NCI-H146 (cell line): Measurements from ENCODE around the gene CRYBG1.

Experiments
- DNase-seq: peaks from one replicate; lab custom pipeline; 2025; lab: John Stamatoyannopoulos, UW

CRYBG1 gene

GRCh38 chr6:106525107-106525881 is 164.8 kb downstream of the CRYBG1 start:
- no peak for DNase-seq

- DNase-seq: no peak
Measured at GRCh38 chr6:106525882-106526275, 165.4 kb downstream of the CRYBG1 start.

- DNase-seq: no peak
Measured at GRCh38 chr6:106527117-106527516, 166.6 kb downstream of the CRYBG1 start.

- no peak for DNase-seq
Measured at GRCh38 chr6:106527979-106528378, 167.5 kb downstream of the CRYBG1 start.

GRCh38 chr6:106528521-106528920 is 168.0 kb downstream of the CRYBG1 start:
- DNase-seq: no peak

- no peak for DNase-seq
Measured at GRCh38 chr6:106529438-106529837, 168.9 kb downstream of the CRYBG1 start.

- no peak for DNase-seq
Measured at GRCh38 chr6:106530026-106530425, 169.5 kb downstream of the CRYBG1 start.

GRCh38 chr6:106530502-106530901 is 170.0 kb downstream of the CRYBG1 start:
- no peak for DNase-seq

GRCh38 chr6:106533054-106533453 is 172.5 kb downstream of the CRYBG1 start:
- DNase-seq: no peak

GRCh38 chr6:106534004-106534403 is 173.5 kb downstream of the CRYBG1 start:
- no peak for DNase-seq

- DNase-seq: no peak
Measured at GRCh38 chr6:106534564-106534982, 174.1 kb downstream of the CRYBG1 start.

GRCh38 chr6:106535012-106535411 is 174.5 kb downstream of the CRYBG1 start:
- DNase-seq: no peak

GRCh38 chr6:106536357-106536756 is 175.8 kb downstream of the CRYBG1 start:
- no peak for DNase-seq

GRCh38 chr6:106536851-106537250 is 176.3 kb downstream of the CRYBG1 start:
- no peak for DNase-seq

- no peak for DNase-seq
Measured at GRCh38 chr6:106537662-106538061, 177.1 kb downstream of the CRYBG1 start.

- no peak for DNase-seq
Measured at GRCh38 chr6:106538145-106538544, 177.6 kb downstream of the CRYBG1 start.

GRCh38 chr6:106539936-106540335 is 179.4 kb downstream of the CRYBG1 start:
- no peak for DNase-seq

GRCh38 chr6:106540432-106540831 is 179.9 kb downstream of the CRYBG1 start:
- DNase-seq: no peak

- DNase-seq: no peak
Measured at GRCh38 chr6:106540907-106541306, 180.4 kb downstream of the CRYBG1 start.

- no peak for DNase-seq
Measured at GRCh38 chr6:106546261-106546690, 185.8 kb downstream of the CRYBG1 start.

- peak; percentile 93 for DNase-seq
Measured at GRCh38 chr6:106546691-106547414, 186.3 kb downstream of the CRYBG1 start.

- DNase-seq: peak; percentile 72
Measured at GRCh38 chr6:106547601-106548453, 187.3 kb downstream of the CRYBG1 start.
